Activated T-cell treated with anti-CD3 and anti-CD28 coated beads, Interleukin-2, amount 50 U/mL, for 72 hours (primary cell): Measurements from ENCODE around the gene CTU2. TPM values are rescaled to one million over a fixed set of nuclear protein-coding genes. Genes with fewer than 3 reads are reported as not detected.

Experiments used
- ATAC-seq, 2 donors: fragments of 150-1000 bp; cut with Tn5 transposase; replicated peaks in 1 of 2; 2 replicates each; pipeline ENCODE4 v1.10.0; 2021; ENCODE audit warnings: moderate library complexity in 2 of 2, mild to moderate bottlenecking in 1 of 2
- DNase-seq, 2 donors: peaks; one replicate each; pipeline ENCODE4 v3.0.0; 2021 to 2022; ENCODE audit warnings: mixed read lengths in 1 of 2
- H3K27ac Mint-ChIP-seq: one replicate; pipeline ENCODE4 v1.8.0; 2022; ENCODE audit warnings: mild to moderate bottlenecking, moderate library complexity, mixed read lengths
- H3K27me3 Mint-ChIP-seq: one replicate; pipeline ENCODE4 v1.8.0; 2022; ENCODE audit warnings: low read depth, mixed read lengths
- H3K36me3 Mint-ChIP-seq, 2 donors: one replicate each; pipeline ENCODE4 v1.8.0; 2022; ENCODE audit warnings: mixed read lengths in 2 of 2, mild to moderate bottlenecking in 1 of 2; ENCODE audit not compliant: insufficient read depth in 2 of 2
- H3K4me1 Mint-ChIP-seq: one replicate; pipeline ENCODE4 v1.8.0; 2022; ENCODE audit warnings: low read depth, mixed read lengths
- H3K4me3 Mint-ChIP-seq, 2 donors: one replicate each; pipeline ENCODE4 v1.8.0; 2022; ENCODE audit warnings: mild to moderate bottlenecking in 2 of 2, mixed read lengths in 2 of 2, moderate library complexity in 2 of 2
- H3K9me3 Mint-ChIP-seq, 2 donors: one replicate each; pipeline ENCODE4 v1.8.0; 2022; ENCODE audit warnings: mixed read lengths in 2 of 2
- total RNA-seq, 2 donors: library from RNA; stranded (reverse); gene quantifications; one replicate each; pipeline ENCODE4 v1.2.3, GENCODE V29; 2022

Gene CTU2
- total RNA-seq, 2 donors from 2014 or later: 25.9 to 34.9 TPM

GRCh38 chr16:88747588-88748301 is 41.4 kb downstream of the CTU2 start:
- Mint-ChIP-seq H3K4me1 (peaks cover 21% of the 10 kb centered on the region), H3K27me3 (no peaks in the 10 kb centered on the region), H3K9me3 (no peaks in the 10 kb centered on the region), H3K36me3 (no peaks in the 10 kb centered on the region), H3K4me3 (no peak overlapping the region), H3K27ac (no peak overlapping the region)
- peak; percentile 40 to 53 for ATAC-seq
- peak; percentile 50 to 62 for DNase-seq

DNA sequence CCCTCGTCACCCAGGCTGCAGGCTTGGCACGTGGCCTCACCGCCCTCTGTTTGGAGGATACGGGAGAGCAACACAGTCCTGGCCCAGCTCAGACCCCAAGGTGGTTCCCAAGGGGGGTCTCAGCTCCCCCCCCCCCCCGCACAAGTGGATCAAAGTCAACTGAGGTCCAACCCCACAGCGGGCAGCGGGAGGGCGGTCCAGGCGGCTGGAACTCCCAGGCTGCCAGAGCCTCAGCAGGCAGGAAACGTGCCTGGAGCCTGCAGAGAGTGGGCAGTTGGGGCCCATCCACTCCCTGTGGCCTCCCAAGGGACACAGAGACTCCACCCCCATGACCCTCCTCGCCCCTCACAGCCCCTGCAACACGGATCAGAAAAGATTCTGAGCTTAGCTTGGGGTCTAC is 42.1 kb downstream of the CTU2 start:
- ATAC-seq: no peak
- Mint-ChIP-seq H3K36me3 (no peaks in the 10 kb centered on the region), H3K9me3 (no peaks in the 10 kb centered on the region), H3K4me3 (no peak overlapping the region), H3K27ac (no peak overlapping the region), H3K27me3 (no peaks in the 10 kb centered on the region), H3K4me1 (peaks cover 21% of the 10 kb centered on the region)
- no peak for DNase-seq

DNA sequence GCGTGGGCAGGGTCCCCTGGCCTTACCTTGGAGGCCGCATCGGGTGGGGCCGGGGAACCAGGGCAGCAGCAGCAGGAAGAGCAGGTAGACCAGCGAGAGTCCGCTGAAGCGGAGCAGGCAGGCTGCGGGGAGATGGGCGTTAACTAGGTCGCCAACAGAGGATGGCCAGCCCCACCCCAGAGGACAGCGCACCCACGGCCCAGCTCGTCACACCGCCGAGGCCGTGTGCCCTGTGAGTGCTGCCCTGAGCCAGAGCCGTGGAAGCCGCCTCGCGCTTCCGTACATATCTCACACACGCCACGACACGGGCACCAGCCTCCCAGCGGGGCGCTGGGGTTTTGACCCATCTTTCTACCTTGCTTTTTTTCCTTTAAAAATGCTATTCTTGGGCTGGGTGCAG is 43.1 kb downstream of the CTU2 start:
- peaks cover 21% of the 10 kb centered on the region for H3K4me1 Mint-ChIP-seq
- ATAC-seq (no peak), DNase-seq (no peak)
- no peaks in the 10 kb centered on the region for H3K9me3 Mint-ChIP-seq
- no peak overlapping the region for H3K27ac Mint-ChIP-seq
- no peak overlapping the region for H3K4me3 Mint-ChIP-seq
- no peaks in the 10 kb centered on the region for H3K36me3 Mint-ChIP-seq
- H3K27me3 Mint-ChIP-seq: no peaks in the 10 kb centered on the region

DNA sequence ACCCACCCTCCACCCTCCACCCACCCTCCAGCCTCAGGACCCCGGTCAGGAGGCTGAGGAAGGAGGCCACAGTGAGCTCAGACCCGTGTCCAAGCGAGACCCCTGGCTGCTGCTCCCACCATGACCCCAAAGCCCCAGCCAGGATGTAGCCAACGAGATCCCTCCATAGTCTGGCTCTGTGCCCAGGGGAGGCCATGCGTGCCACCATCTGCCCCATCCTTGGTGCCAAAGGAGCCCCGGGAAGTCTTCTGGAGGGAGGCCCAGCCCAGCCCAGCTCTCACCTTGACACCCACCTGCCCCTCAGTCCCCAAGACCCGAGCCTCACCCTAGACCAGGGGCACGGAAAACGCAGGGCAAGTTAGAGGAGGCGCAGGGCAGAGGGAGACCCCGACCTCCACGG is 44.6 kb downstream of the CTU2 start:
- H3K27ac Mint-ChIP-seq: no peak overlapping the region
- H3K27me3 Mint-ChIP-seq: no peaks in the 10 kb centered on the region
- no peaks in the 10 kb centered on the region for H3K9me3 Mint-ChIP-seq
- ATAC-seq: no peak
- H3K36me3 Mint-ChIP-seq: no peaks in the 10 kb centered on the region
- H3K4me3 Mint-ChIP-seq: no peak overlapping the region
- peaks cover 13% of the 10 kb centered on the region for H3K4me1 Mint-ChIP-seq
- DNase-seq: no peak

GRCh38 chr16:88752386-88753002 is 46.2 kb downstream of the CTU2 start:
- Mint-ChIP-seq H3K27me3 (no peaks in the 10 kb centered on the region), H3K9me3 (no peaks in the 10 kb centered on the region), H3K36me3 (no peaks in the 10 kb centered on the region), H3K4me1 (no peaks in the 10 kb centered on the region), H3K27ac (peak overlapping the region; percentile 69), H3K4me3 (no peak overlapping the region)
- no peak for ATAC-seq
- DNase-seq: no peak

DNA sequence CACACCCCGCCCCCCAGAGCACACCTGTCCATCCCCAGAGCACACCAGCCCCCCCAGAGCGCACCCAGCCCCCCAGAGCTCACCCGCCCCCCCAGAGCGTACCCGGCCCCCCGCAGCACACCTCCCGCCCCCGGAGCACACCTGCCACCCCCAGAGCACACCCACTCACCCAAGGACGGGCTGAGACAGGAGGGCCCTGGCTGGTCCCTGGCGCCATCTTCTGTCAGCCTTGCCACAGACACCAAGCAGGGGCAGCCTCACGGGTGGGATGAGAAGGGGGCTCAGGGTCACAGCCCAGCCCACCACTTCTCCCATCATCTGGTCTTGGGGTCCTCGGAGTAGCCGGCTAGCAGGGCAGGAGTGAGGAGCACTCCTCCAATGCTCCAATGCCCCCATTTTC is 46.9 kb downstream of the CTU2 start:
- DNase-seq (no peak), ATAC-seq (no peak)
- Mint-ChIP-seq H3K36me3 (no peaks in the 10 kb centered on the region), H3K9me3 (no peaks in the 10 kb centered on the region), H3K4me1 (no peaks in the 10 kb centered on the region), H3K4me3 (no peak overlapping the region), H3K27ac (no peak overlapping the region), H3K27me3 (no peaks in the 10 kb centered on the region)

- no peaks in the 10 kb centered on the region for H3K9me3 Mint-ChIP-seq
- H3K4me1 Mint-ChIP-seq: peaks cover under 1% of the 10 kb centered on the region
- no peak overlapping the region for H3K4me3 Mint-ChIP-seq
- ATAC-seq: no peak
- H3K27ac Mint-ChIP-seq: peak overlapping the region; percentile 83
- no peaks in the 10 kb centered on the region for H3K36me3 Mint-ChIP-seq
- no peaks in the 10 kb centered on the region for H3K27me3 Mint-ChIP-seq
- DNase-seq: no peak
Observed at GRCh38 chr16:88753602-88754001, 47.3 kb downstream of the CTU2 start.

- Mint-ChIP-seq H3K4me1 (peaks cover 8% of the 10 kb centered on the region), H3K36me3 (no peaks in the 10 kb centered on the region), H3K27ac (no peak overlapping the region), H3K9me3 (no peaks in the 10 kb centered on the region), H3K4me3 (no peak overlapping the region), H3K27me3 (no peaks in the 10 kb centered on the region)
- DNase-seq (no peak), ATAC-seq (no peak)
Observed at GRCh38 chr16:88754109-88754911, 48.0 kb downstream of the CTU2 start.

- no peak for DNase-seq
- no peaks in the 10 kb centered on the region for H3K9me3 Mint-ChIP-seq
- H3K4me1 Mint-ChIP-seq: peaks cover 11% of the 10 kb centered on the region
- no peak for ATAC-seq
- no peaks in the 10 kb centered on the region for H3K36me3 Mint-ChIP-seq
- H3K4me3 Mint-ChIP-seq: no peak overlapping the region
- H3K27me3 Mint-ChIP-seq: no peaks in the 10 kb centered on the region
- H3K27ac Mint-ChIP-seq: no peak overlapping the region
Observed at GRCh38 chr16:88754912-88755744, 48.8 kb downstream of the CTU2 start.

DNA sequence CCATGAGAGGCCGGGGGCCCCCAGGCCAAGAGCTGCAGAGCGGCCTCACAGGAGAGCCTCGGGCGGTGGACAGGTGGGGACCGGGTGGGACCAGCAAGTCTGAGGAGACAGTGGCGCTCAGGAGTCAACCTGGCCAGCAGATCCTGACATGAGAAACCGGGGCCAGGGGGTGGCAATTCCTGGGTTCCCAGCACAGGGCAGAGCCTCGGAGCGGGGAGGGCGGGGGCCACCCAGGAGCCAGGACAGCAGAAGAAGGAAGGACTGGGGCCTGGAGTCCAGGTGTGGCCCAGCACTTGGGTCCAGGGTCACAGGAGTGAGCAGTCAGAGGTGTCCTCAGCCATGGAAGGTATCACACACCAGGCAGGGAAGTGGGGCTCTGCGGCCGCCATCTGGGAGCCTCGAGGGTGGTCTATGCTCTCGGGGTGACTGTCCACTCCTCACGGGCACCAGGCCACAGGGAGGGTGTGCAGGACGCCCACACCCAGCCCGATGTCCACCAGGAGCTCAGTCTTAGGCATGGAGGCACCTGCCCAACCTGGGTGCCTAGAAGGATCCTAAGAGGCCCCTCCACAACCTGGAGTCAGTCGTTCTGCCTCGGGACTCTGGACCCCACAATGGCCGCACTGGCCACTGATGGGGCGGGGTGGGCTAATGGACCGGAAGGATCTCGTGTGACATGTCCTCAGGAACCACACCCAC is 49.6 kb downstream of the CTU2 start:
- H3K4me3 Mint-ChIP-seq: no peak overlapping the region
- H3K4me1 Mint-ChIP-seq: peaks cover 11% of the 10 kb centered on the region
- no peaks in the 10 kb centered on the region for H3K27me3 Mint-ChIP-seq
- ATAC-seq (peak in 1 of 2 donors; percentile 15), DNase-seq (no peak)
- no peaks in the 10 kb centered on the region for H3K36me3 Mint-ChIP-seq
- no peak overlapping the region for H3K27ac Mint-ChIP-seq
- H3K9me3 Mint-ChIP-seq: no peaks in the 10 kb centered on the region

DNA sequence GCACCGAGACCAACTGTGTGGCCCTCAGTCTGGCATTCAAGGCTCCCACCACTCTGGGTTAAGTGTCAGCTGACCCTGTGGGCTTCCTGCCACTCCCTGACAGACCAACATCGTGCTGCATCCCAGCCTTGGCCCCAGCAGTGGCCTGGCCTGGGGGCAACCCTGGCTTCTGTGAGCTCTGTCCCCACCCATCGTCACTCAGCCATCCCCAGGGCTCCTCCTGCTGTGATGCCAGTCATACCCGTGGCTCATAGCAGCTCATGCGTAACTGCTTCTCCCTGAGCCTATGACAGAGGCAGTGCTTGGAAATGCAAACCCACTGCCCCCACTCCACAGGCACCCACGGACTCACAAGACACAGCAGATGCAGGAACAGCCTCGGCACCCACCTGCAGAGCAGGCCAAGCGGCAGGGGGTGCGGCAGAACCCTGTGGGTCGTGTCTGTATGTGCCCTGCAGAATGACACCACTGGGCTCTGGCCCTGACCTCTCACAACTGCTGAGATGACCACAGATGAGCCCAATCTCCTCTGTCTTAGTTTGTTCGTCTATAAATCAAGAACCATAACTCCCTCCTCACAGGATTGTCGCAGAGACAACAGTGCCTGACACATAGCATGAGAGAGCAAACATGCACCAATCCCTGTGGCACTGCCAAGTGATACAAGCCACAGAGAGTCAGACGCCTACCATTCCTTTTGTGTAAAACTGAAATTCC is 52.1 kb downstream of the CTU2 start:
- H3K36me3 Mint-ChIP-seq: no peaks in the 10 kb centered on the region
- H3K4me3 Mint-ChIP-seq: no peak overlapping the region
- ATAC-seq (no peak), DNase-seq (no peak)
- peak overlapping the region; percentile 14 for H3K27ac Mint-ChIP-seq
- H3K9me3 Mint-ChIP-seq: no peaks in the 10 kb centered on the region
- H3K27me3 Mint-ChIP-seq: no peaks in the 10 kb centered on the region
- H3K4me1 Mint-ChIP-seq: peaks cover 11% of the 10 kb centered on the region

DNA sequence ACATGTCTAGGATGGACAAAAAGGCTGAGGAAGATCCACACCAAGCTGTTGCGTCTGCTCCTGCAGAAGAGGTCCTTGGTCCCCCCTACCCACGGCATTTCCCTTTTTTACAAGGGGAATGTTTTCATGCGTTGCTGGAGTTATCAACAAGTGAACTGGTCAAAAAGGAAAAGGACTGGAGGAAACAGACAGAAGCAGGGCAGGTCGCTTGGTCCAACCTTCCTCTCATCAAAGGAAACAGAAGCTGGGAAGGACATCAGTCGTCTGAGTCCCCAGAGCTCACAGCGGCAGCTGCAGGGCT is 52.6 kb downstream of the CTU2 start:
- Mint-ChIP-seq H3K4me3 (peak overlapping the region in 1 of 2 donors; percentile 66), H3K27me3 (no peaks in the 10 kb centered on the region), H3K36me3 (no peaks in the 10 kb centered on the region), H3K9me3 (no peaks in the 10 kb centered on the region), H3K27ac (no peak overlapping the region), H3K4me1 (peaks cover 11% of the 10 kb centered on the region)
- ATAC-seq (no peak), DNase-seq (no peak)
